Small intestine (tissue), 7 donors: ENCODE data around the gene PCNX3. TPM values are rescaled to one million over a fixed set of nuclear protein-coding genes. Genes with fewer than 3 reads are reported as not detected.
"Not testable (repeated sequence)": the region's sequence is repeated elsewhere in the genome, so short reads cannot be mapped to it uniquely, and the experiment has no call there.

ENCODE experiments used
- DNase-seq, 2 donors: peaks; one replicate each; pipeline versions ENCODE4 v3.0.0 to v3.0.0-alpha.2; 2013
- FAIRE-seq: peaks from 2 replicates; lab custom pipeline; 2012; peaks lifted over from hg19 to GRCh38; lab: Jason Lieb, UNC
- H3K27ac ChIP-seq, 3 donors: one replicate each; pipeline ENCODE4 v1.5.1; 2013; ENCODE audit warnings: low read length in 2 of 3, mild to moderate bottlenecking in 2 of 3, control low read depth in 1 of 3, inconsistent platforms in 1 of 3, low read depth in 1 of 3, moderate library complexity in 1 of 3
- H3K27me3 ChIP-seq, 3 donors: one replicate each; pipeline ENCODE4 v1.6.1; 2013; ENCODE audit warnings: low read length in 3 of 3, inconsistent platforms in 1 of 3; ENCODE audit not compliant: control insufficient read depth in 3 of 3, insufficient read depth in 3 of 3
- H3K36me3 ChIP-seq, 3 donors: one replicate each; pipeline ENCODE4 v1.6.1; 2013; ENCODE audit warnings: low read length in 3 of 3, inconsistent platforms in 1 of 3, low read depth in 1 of 3, mild to moderate bottlenecking in 1 of 3, moderate library complexity in 1 of 3; ENCODE audit not compliant: control insufficient read depth in 3 of 3, insufficient read depth in 2 of 3
- H3K4me1 ChIP-seq, 3 donors: one replicate each; pipeline ENCODE4 v1.6.1; 2013; ENCODE audit warnings: low read length in 2 of 3, inconsistent platforms in 1 of 3, low read depth in 1 of 3, mild to moderate bottlenecking in 1 of 3, moderate library complexity in 1 of 3; ENCODE audit not compliant: control insufficient read depth in 3 of 3, insufficient read depth in 2 of 3
- H3K4me3 ChIP-seq, 3 donors: one replicate each; pipeline ENCODE4 v1.5.1; 2013; ENCODE audit warnings: low read length in 3 of 3, control low read depth in 1 of 3, inconsistent platforms in 1 of 3, low read depth in 1 of 3, mild to moderate bottlenecking in 1 of 3, moderate library complexity in 1 of 3
- H3K9me3 ChIP-seq, 2 donors: one replicate each; pipeline ENCODE4 v1.6.1; 2013; ENCODE audit warnings: low read depth in 1 of 2, low read length in 1 of 2; ENCODE audit not compliant: control insufficient read depth in 2 of 2, insufficient read depth in 1 of 2
- WGBS, 3 donors: extraction: QIAGEN DNeasy Blood & Tissue Kit; methylation state at CpG; one replicate each; pipeline ENCODE4 v1.1.7; 2013; 5-methylcytosine and 5-hydroxymethylcytosine counted together
- polyA plus RNA-seq, 4 donors: library from polyadenylated mRNA; stranded (reverse) in 3 of 4; unstranded in 1 of 4; fragments of 200-250 nt in 3 of 4; fragments of 120-200 nt in 1 of 4; gene quantifications; one replicate each; pipeline versions ENCODE4 v1.2.1 to v1.2.3, GENCODE V29; 2013
- donor health status: healthy with polysubstance abuse.
- donor health status: control.
- donor health status: control.
- donor health status: Bipolar disorder and iron deficiency.
- donor health status: healthy.

PCNX3 gene
- polyA plus RNA-seq, 4 donors = 12.7 to 27.5 (median 22.1) TPM

DNA sequence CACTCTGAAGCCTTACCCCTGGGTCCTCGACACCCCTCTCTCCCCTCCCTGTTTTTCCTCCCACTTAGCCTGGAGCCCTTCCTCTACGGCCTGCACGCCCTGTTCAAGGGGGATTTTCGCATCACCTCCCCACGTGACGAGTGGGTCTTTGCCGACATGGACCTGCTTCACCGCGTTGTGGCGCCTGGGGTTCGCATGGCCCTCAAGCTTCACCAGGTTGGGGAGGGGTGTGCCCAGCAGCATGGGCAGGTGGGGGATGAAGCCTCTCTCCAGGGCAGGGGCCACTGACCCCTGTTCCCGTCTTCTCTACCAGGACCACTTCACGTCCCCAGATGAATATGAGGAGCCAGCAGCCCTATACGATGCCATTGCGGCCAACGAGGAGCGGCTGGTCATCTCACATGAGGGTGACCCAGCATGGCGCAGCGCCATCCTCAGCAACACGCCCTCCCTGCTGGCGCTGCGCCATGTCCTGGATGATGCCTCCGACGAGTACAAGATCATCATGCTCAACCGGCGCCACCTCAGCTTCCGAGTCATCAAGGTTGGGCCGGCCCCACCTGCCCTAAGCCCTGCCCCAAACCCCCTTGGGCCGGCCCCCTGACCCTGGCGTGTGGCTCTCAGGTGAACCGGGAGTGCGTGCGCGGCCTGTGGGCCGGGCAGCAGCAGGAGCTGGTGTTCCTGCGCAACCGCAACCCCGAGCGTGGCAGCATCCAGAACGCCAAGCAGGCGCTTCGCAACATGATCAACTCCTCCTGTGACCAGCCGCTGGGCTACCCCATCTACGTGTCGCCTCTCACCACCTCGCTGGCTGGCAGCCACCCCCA, 19.5 kb downstream of the PCNX3 start:
- DNase-seq = no peak
- H3K4me1 ChIP-seq = peaks cover 0 to 13% (median 0%) of the 10 kb centered on the region in 3 donors
- H3K27me3 ChIP-seq = no peaks in the 10 kb centered on the region
- WGBS, 3 donors = 93 to 95% (median 95%) methylated on average over 46 of the region's 46 CpGs
- no peak overlapping the region for H3K4me3 ChIP-seq
- no peak overlapping the region for H3K27ac ChIP-seq
- FAIRE-seq = no peak
- peaks cover 18 to 81% (median 31%) of the 10 kb centered on the region in 3 donors for H3K36me3 ChIP-seq
- no peaks in the 10 kb centered on the region for H3K9me3 ChIP-seq

DNA sequence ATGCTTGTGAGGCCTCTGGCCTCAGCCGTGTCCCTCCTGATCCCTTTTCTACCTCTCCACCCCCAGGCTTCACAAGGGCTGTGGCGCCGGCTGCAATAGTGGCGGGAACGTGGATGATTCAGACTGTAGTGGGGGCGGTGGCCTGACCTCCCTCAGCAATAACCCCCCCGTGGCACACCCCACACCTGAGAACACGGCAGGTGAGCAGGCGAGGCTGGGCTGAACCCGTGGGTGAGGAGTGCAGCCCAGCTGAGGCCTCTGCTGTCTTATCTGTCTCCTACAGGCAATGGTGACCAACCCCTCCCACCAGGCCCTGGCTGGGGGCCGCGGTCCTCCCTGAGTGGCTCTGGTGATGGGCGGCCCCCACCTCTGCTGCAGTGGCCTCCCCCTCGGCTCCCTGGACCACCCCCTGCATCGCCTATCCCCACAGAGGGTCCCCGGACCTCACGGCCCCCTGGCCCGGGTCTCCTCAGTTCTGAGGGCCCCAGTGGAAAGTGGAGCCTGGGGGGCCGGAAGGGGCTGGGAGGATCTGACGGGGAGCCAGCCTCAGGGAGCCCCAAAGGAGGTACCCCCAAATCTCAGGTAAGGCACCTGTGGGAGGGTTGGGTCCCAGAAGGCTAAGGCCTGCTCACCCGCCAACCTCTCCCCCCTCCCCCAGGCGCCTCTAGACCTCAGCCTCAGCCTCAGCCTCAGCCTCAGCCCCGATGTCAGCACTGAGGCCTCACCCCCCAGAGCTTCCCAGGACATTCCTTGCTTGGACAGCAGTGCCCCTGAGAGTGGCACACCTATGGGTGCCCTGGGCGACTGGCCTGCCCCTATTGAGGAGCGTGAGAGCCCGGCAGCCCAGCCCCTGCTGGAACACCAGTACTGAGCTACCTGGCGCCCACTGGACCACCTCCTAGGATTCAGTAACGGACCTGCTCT, 20.8 kb downstream of the PCNX3 start:
- peaks cover 15 to 74% (median 23%) of the 10 kb centered on the region in 3 donors for H3K36me3 ChIP-seq
- 86 to 93% (median 92%) methylated on average over 25 to 28 of the region's 28 CpGs for WGBS, 3 donors

DNA sequence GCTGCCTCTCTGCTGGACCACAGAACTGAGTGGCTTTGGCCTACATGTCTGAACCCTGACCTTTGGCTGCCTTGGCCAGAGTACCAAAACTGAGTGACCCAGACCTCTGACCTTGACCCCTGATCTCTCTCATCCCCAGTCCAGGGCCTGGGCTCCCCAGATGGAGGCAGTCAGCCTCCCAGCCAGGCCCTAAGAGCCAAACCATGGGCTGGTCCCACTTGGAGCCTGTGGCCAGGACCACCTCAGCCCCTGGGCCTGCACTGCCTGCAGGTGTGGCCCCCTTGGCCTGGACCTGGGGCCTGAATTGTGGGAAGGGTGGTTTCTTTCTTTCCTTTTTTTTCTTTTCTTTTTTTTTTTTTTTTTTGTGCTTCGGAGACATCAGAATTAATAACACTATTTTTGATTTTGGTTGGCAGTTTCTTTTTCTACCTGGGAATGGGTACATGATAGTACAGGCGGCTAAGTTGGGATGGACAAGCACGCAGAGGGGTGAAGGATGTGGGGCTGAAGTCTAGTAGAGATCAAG, 21.5 kb downstream of the PCNX3 start:
- Histone ChIP-seq H3K9me3 (no peaks in the 10 kb centered on the region), H3K36me3 (peaks cover 15 to 71% (median 19%) of the 10 kb centered on the region in 3 donors), H3K27ac (peak overlapping the region; percentile 13 to 94 (median 38)), H3K27me3 (peaks cover 0 to 9% (median 0%) of the 10 kb centered on the region in 3 donors), H3K4me3 (no peak overlapping the region), H3K4me1 (peaks cover 0 to 13% (median 2%) of the 10 kb centered on the region in 3 donors)
- WGBS, 3 donors = 80 to 89% (median 88%) methylated on average over 3 of the region's 3 CpGs
- FAIRE-seq (no peak), DNase-seq (no peak)

More for the DNA sequence above, 20.8 kb downstream of the PCNX3 start:
- no peak for DNase-seq
- Histone ChIP-seq H3K27me3 (peaks cover 0 to 2% (median 0%) of the 10 kb centered on the region in 3 donors), H3K4me1 (peaks cover 0 to 13% (median 0%) of the 10 kb centered on the region in 3 donors), H3K9me3 (no peaks in the 10 kb centered on the region), H3K4me3 (no peak overlapping the region), H3K27ac (peak overlapping the region in 1 of 3 donors; percentile 21)
- FAIRE-seq = no peak

DNA sequence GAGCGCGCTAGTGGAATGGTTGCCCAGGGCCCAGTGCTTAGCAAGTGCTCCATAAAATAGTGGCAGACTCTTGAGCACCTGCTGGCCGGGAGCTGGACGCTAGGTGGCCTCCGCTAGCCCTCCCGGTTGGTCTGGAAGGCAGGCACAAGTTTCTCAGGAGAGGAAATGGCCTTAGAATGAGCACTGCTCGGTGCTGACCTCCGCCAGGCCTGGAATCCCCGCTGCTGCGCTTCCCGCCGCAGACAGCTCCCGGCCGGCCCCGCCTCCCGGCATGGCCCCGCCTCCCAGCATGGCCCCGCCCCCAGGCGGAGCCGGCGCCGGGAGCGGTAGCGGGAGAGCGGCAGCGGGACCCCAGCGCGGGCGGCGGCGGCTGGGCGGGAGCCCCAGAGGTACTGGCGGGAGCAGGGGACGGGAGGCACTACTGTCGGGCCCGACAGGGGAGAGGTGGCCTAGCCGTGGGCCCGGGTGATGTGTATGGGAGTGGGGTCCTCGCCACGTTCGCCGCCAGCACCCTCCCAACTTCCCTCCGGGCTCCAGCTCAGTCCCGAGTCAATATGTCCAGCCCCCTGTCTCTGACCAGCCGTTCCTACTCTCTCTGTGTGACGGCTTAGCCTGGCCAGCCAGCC, 22.3 kb downstream of the PCNX3 start, which contains the start of gene SIPA1:
TSS of gene SIPA1 (plus strand) at position 308 of the 626 bp plus-strand sequence. CDS start 2,821 bp downstream, outside the sequence.
- H3K9me3 ChIP-seq = no peaks in the 10 kb centered on the region
- peak within 1 kb of the TSS; percentile 58 to 72 (median 71) for H3K4me3 ChIP-seq
- H3K4me1 ChIP-seq = peaks cover 0 to 18% (median 2%) of the 10 kb centered on the region in 3 donors
- H3K27ac ChIP-seq = peak within 1 kb of the TSS; percentile 68 to 94 (median 75)
- peaks cover 0 to 15% (median 0%) of the 10 kb centered on the region in 3 donors for H3K27me3 ChIP-seq
- 4 to 8% (median 6%) methylated on average over 26 to 46 of the region's 46 CpGs for WGBS, 3 donors
- DNase-seq = peak; percentile 62 to 88
- peaks cover 15 to 69% (median 17%) of the 10 kb centered on the region in 3 donors for H3K36me3 ChIP-seq
- FAIRE-seq = no peak

DNA sequence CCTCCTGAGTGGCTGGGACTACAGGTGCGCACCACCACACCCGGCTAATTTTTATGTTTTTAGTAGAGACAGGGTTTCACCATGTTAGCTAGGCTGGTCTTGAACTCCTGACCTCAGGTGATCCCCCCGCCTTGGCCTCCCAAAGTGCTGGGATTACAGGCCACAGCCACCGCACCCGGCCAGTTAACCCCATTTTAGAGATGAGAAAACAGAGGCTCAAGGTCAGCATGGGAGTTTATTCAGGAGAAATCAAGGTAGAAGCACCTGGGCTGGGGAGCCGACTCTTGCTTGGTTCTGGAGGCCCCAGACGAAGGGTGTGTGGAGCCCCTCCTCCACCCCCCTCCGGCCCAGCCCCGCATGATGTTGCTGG, 23.6 kb downstream of the PCNX3 start:
- 71 to 90% (median 78%) methylated on average over 9 of the region's 9 CpGs for WGBS, 3 donors
- peak overlapping the region in 1 of 3 donors; percentile 71 for H3K27ac ChIP-seq
- not testable (repeated sequence) for DNase-seq, FAIRE-seq, H3K4me3 ChIP-seq, H3K9me3 ChIP-seq
- peaks cover 0 to 15% (median 0%) of the 10 kb centered on the region in 3 donors for H3K27me3 ChIP-seq
- H3K36me3 ChIP-seq = peaks cover 14 to 61% (median 17%) of the 10 kb centered on the region in 3 donors
- peaks cover 0 to 24% (median 2%) of the 10 kb centered on the region in 3 donors for H3K4me1 ChIP-seq

DNA sequence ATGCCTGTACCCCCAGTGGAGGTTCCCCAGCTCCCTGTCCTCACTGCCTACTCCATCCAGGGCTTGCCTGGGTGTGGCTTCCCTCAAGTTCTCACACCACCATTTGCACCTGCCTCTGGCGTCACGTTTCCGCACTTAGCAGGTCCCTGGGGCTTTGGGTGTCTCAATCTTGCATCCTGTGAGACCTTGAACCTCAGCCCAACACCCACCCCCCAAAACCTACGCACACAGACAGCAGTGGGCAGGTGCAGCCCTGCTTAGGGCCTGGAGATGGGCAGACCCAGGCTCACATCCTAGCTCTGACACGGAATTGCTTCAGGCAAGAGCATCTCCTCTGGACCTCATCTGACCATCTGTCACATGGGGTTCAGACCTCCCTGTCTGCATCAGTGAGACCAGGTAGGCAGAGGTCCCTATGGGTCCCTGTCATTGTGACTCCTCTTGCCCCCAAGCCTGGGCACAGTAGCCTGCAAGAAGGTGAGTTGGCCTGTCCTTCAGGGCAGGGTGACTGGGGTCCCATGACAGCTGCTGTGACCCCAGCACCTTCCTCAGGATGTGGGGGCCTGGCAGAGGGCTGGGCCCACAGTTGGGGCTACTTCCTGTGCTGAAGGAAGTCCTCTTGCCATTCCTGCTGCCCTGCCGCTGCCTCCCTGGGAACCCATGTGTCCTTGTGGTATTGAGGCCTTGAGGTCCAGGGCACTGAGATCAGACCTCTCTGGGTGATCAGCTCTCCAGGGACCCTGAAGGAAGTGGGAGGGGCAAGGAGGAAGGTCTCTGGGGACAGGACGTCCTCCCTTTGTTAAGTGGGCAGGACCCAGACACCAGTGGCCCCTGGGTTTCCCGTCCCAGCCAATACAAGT, 24.3 kb downstream of the PCNX3 start:
- H3K4me3 ChIP-seq = peak overlapping the region in 2 of 3 donors; percentile 29 to 31
- H3K4me1 ChIP-seq = peaks cover 0 to 30% (median 2%) of the 10 kb centered on the region in 3 donors
- 46 to 53% (median 53%) methylated on average over 8 of the region's 8 CpGs for WGBS, 3 donors
- H3K27me3 ChIP-seq = peaks cover 0 to 15% (median 0%) of the 10 kb centered on the region in 3 donors
- H3K36me3 ChIP-seq = peaks cover 12 to 60% (median 17%) of the 10 kb centered on the region in 3 donors
- DNase-seq (peak in 1 of 2 donors; percentile 59), FAIRE-seq (no peak)
- H3K9me3 ChIP-seq = no peaks in the 10 kb centered on the region
- H3K27ac ChIP-seq = peak overlapping the region; percentile 18 to 79 (median 69)
